Neural cell (in vitro differentiated cells): ENCODE results near the gene FSIP1. TPM values are rescaled to one million over a fixed set of nuclear protein-coding genes. Genes with fewer than 3 reads are reported as not detected.

Experiments used
- H2AFZ ChIP-seq: fragments of 200-600, 300-800 bp; sonication (generic), shearing (Covaris generic); 2 replicates; pipeline ENCODE4 v1.6.0; 2014; ENCODE audit warnings: low read depth, mild to moderate bottlenecking, antibody characterized with exemption, low read length, moderate library complexity
- H3F3A ChIP-seq: fragments of 200-600 bp; shearing (Covaris generic); 2 replicates; pipeline ENCODE4 v1.6.1; 2016; ENCODE audit warnings: mild to moderate bottlenecking, moderate library complexity, mixed read lengths, antibody characterized with exemption, low read length; ENCODE audit not compliant: insufficient read depth, poor library complexity, severe bottlenecking
- H3K27ac ChIP-seq: fragments of 200-600, 300-800 bp; sonication (generic), shearing (Covaris generic); 2 replicates; pipeline ENCODE4 v1.5.1; 2014; ENCODE audit warnings: mild to moderate bottlenecking, low read length, moderate library complexity
- H3K27me3 ChIP-seq: fragments of 300-800, 200-600 bp; sonication (generic), shearing (Covaris generic); 2 replicates; pipeline ENCODE4 v1.6.0; 2014; ENCODE audit warnings: mild to moderate bottlenecking, low read depth, low read length, moderate library complexity; ENCODE audit not compliant: insufficient read depth
- H3K36me3 ChIP-seq: fragments of 300-800, 200-600 bp; sonication (generic), shearing (Covaris generic); 2 replicates; pipeline ENCODE4 v1.5.1; 2014; ENCODE audit warnings: mild to moderate bottlenecking, antibody characterized with exemption, low read length, moderate library complexity; ENCODE audit not compliant: insufficient read depth
- H3K4me2 ChIP-seq: fragments of 300-800, 200-600 bp; sonication (generic), shearing (Covaris generic); 2 replicates; pipeline ENCODE4 v1.6.0; 2014; ENCODE audit warnings: mild to moderate bottlenecking, low read length
- H3K4me3 ChIP-seq: fragments of 300-800, 200-600 bp; sonication (generic), shearing (Covaris generic); 2 replicates; pipeline ENCODE4 v1.5.1; 2014; ENCODE audit warnings: mild to moderate bottlenecking, low read length, moderate library complexity
- H3K79me2 ChIP-seq: fragments of 200-600 bp; shearing (Covaris generic); replicated peaks from 2 replicates; pipeline ENCODE4 v1.6.0; 2014; ENCODE audit warnings: mild to moderate bottlenecking, low read length, moderate library complexity; ENCODE audit not compliant: insufficient read depth
- H3K9ac ChIP-seq: fragments of 300-800, 200-600 bp; sonication (generic), shearing (Covaris generic); 2 replicates; pipeline ENCODE4 v1.6.1; 2016; ENCODE audit warnings: mild to moderate bottlenecking, low read length, mixed read lengths
- H3K9me2 ChIP-seq: fragments of 200-600 bp; shearing (Covaris generic); 2 replicates; pipeline ENCODE4 v1.6.1; 2016; ENCODE audit warnings: mild to moderate bottlenecking, low read length, mixed read lengths; ENCODE audit not compliant: insufficient read depth
- H3K9me3 ChIP-seq: fragments of 200-600, 300-800 bp; sonication (generic), shearing (Covaris generic); 2 replicates; pipeline ENCODE4 v1.6.1; 2016; ENCODE audit warnings: mild to moderate bottlenecking, mixed run types, low read length, moderate library complexity, mixed read lengths
- H4K20me1 ChIP-seq: fragments of 200-600 bp; shearing (Covaris generic); 2 replicates; pipeline ENCODE4 v1.6.1; 2016; ENCODE audit warnings: mild to moderate bottlenecking, mixed run types; ENCODE audit not compliant: insufficient read depth
- EP300 ChIP-seq: fragments of 450-650 bp; conservative IDR thresholded peaks from 2 replicates; pipeline ENCODE4 v1.6.1; 2014; ENCODE audit warnings: antibody characterized with exemption, mild to moderate bottlenecking, moderate library complexity; ENCODE audit not compliant: poor library complexity, severe bottlenecking
- EZH2 ChIP-seq: fragments of 200-600, 300-800 bp; shearing (Covaris generic), sonication (generic); IDR thresholded peaks from 2 replicates; pipeline ENCODE4 v1.6.1; 2014; ENCODE audit warnings: antibody characterized with exemption, low read length, borderline replicate concordance, mild to moderate bottlenecking; ENCODE audit not compliant: insufficient read depth, poor library complexity, severe bottlenecking
- MXI1 ChIP-seq: fragments of 450-650 bp; conservative IDR thresholded peaks from 2 replicates; pipeline ENCODE4 v1.6.1; 2014; ENCODE audit warnings: antibody characterized with exemption, mild to moderate bottlenecking; ENCODE audit not compliant: poor library complexity, severe bottlenecking
- POLR2AphosphoS5 ChIP-seq: IDR thresholded peaks from 2 replicates; pipeline ENCODE4 v1.6.1; 2012
- RAD21 ChIP-seq: fragments of 450-650 bp; conservative IDR thresholded peaks from 2 replicates; pipeline ENCODE4 v1.6.1; 2014; ENCODE audit warnings: antibody characterized with exemption, mild to moderate bottlenecking, moderate library complexity
- TAF1 ChIP-seq: IDR thresholded peaks from 2 replicates; pipeline ENCODE4 v1.6.1; 2012; ENCODE audit warnings: low read depth
- polyA plus RNA-seq: library from polyadenylated mRNA; depleted of rRNA; stranded (reverse); fragments of >200 nt; gene quantifications from 2 replicates; pipeline ENCODE4 v1.2.3, GENCODE V29; 2014
- TF ChIP-seq, protein P1 (sequence below): IDR thresholded peaks from 2 replicates; pipeline ENCODE4 v1.6.1; 2012; ENCODE audit warnings: borderline replicate concordance

Gene FSIP1
- polyA plus RNA-seq, 1 donor from 2014 or later, result 3.8 TPM

GRCh38 chr15:39807791-39808190 lies 25.1 kb upstream of the FSIP1 start:
- H3K9ac ChIP-seq, result no peak overlapping the region
- no peaks in the 10 kb centered on the region for H3K79me2 ChIP-seq
- H3K9me2 ChIP-seq, result no peaks in the 10 kb centered on the region
- no peaks in the 10 kb centered on the region for H3F3A ChIP-seq
- H3K27ac ChIP-seq, result no peak overlapping the region
- no peak overlapping the region for H3K4me3 ChIP-seq
- H2AFZ ChIP-seq, result no peak overlapping the region
- no peak overlapping the region for H3K4me2 ChIP-seq
- no peaks in the 10 kb centered on the region for H3K36me3 ChIP-seq
- no peaks in the 10 kb centered on the region for H4K20me1 ChIP-seq
- no peaks in the 10 kb centered on the region for H3K27me3 ChIP-seq
- TF ChIP-seq, protein P1, sequence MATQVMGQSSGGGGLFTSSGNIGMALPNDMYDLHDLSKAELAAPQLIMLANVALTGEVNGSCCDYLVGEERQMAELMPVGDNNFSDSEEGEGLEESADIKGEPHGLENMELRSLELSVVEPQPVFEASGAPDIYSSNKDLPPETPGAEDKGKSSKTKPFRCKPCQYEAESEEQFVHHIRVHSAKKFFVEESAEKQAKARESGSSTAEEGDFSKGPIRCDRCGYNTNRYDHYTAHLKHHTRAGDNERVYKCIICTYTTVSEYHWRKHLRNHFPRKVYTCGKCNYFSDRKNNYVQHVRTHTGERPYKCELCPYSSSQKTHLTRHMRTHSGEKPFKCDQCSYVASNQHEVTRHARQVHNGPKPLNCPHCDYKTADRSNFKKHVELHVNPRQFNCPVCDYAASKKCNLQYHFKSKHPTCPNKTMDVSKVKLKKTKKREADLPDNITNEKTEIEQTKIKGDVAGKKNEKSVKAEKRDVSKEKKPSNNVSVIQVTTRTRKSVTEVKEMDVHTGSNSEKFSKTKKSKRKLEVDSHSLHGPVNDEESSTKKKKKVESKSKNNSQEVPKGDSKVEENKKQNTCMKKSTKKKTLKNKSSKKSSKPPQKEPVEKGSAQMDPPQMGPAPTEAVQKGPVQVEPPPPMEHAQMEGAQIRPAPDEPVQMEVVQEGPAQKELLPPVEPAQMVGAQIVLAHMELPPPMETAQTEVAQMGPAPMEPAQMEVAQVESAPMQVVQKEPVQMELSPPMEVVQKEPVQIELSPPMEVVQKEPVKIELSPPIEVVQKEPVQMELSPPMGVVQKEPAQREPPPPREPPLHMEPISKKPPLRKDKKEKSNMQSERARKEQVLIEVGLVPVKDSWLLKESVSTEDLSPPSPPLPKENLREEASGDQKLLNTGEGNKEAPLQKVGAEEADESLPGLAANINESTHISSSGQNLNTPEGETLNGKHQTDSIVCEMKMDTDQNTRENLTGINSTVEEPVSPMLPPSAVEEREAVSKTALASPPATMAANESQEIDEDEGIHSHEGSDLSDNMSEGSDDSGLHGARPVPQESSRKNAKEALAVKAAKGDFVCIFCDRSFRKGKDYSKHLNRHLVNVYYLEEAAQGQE, result no peak
- H3K9me3 ChIP-seq, result no peaks in the 10 kb centered on the region

DNA sequence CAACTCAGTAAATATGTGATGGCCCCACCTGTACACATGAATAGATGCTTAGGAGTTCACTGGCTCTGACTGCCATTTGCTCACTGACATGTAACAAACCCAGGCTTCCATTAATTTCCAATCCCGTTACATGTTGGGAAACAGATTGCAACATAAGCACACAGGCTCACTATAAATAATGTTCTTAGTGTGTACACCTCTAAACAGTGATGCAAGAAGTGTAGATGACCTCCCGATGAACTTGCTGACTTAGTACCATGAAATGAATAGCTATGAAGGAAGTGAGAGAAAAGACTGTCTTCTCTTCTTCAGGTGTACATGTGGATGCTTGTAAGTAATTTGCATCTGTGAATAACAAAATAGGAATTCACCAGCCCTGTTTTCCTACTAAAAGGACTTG lies 21.4 kb upstream of the FSIP1 start:
- H3K9ac ChIP-seq, result no peak overlapping the region
- H3F3A ChIP-seq, result no peaks in the 10 kb centered on the region
- H3K4me3 ChIP-seq, result no peak overlapping the region
- no peaks in the 10 kb centered on the region for H3K79me2 ChIP-seq
- H3K36me3 ChIP-seq, result no peaks in the 10 kb centered on the region
- H3K9me2 ChIP-seq, result no peaks in the 10 kb centered on the region
- H3K27me3 ChIP-seq, result no peaks in the 10 kb centered on the region
- TF ChIP-seq TAF1 (no peak), POLR2AphosphoS5 (no peak), RAD21 (no peak), EZH2 (no peak), MXI1 (no peak), EP300 (no peak)
- TF ChIP-seq, protein P1, result no peak
- H2AFZ ChIP-seq, result no peak overlapping the region
- no peak overlapping the region for H3K27ac ChIP-seq
- H3K9me3 ChIP-seq, result no peaks in the 10 kb centered on the region
- no peak overlapping the region for H3K4me2 ChIP-seq
- no peaks in the 10 kb centered on the region for H4K20me1 ChIP-seq

- Histone ChIP-seq H3K4me2 (no peak overlapping the region), H3K9ac (no peak overlapping the region), H3K9me3 (no peaks in the 10 kb centered on the region), H3K4me3 (no peak overlapping the region), H3K27ac (no peak overlapping the region), H3F3A (no peaks in the 10 kb centered on the region), H3K79me2 (no peaks in the 10 kb centered on the region), H3K9me2 (no peaks in the 10 kb centered on the region), H4K20me1 (no peaks in the 10 kb centered on the region), H3K36me3 (no peaks in the 10 kb centered on the region), H2AFZ (no peak overlapping the region), H3K27me3 (no peaks in the 10 kb centered on the region)
- TF ChIP-seq TAF1, result no peak
- no peak for TF ChIP-seq RAD21
- TF ChIP-seq, protein P1, result no peak
Observed at GRCh38 chr15:39803016-39803415, 20.4 kb upstream of the FSIP1 start.
